Karpas-422 (cell line): Measurements from ENCODE around the gene LNX2. TPM values are rescaled to one million over a fixed set of nuclear protein-coding genes. Genes with fewer than 3 reads are reported as not detected.

Experiments used
- DNase-seq: peaks from one replicate; pipeline ENCODE4 v3.0.0-alpha.2; 2015
- H2AFZ ChIP-seq: fragments of 200-600 bp; sonication (generic); 2 replicates; pipeline ENCODE4 v1.6.1; 2014; ENCODE audit warnings: antibody characterized with exemption, low read length, mixed read lengths
- H3K27ac ChIP-seq: fragments of 200-600 bp; sonication (generic); 2 replicates; pipeline ENCODE4 v1.5.1; 2014; ENCODE audit warnings: mild to moderate bottlenecking, low read length, moderate library complexity
- H3K27me3 ChIP-seq: fragments of 200-600 bp; sonication (generic); 2 replicates; pipeline ENCODE4 v1.6.1; 2014; ENCODE audit warnings: low read length, mixed read lengths
- H3K36me3 ChIP-seq: fragments of 200-600 bp; sonication (generic); 2 replicates; pipeline ENCODE4 v1.6.1; 2014; ENCODE audit warnings: low read length, mixed read lengths; ENCODE audit not compliant: insufficient read depth
- H3K4me1 ChIP-seq: fragments of 200-600 bp; sonication (generic); 2 replicates; pipeline ENCODE4 v1.6.1; 2014; ENCODE audit warnings: mild to moderate bottlenecking, low read length, mixed read lengths
- H3K4me2 ChIP-seq: fragments of 200-600 bp; sonication (generic); 2 replicates; pipeline ENCODE4 v1.6.1; 2014; ENCODE audit warnings: low read length, low read depth, mild to moderate bottlenecking; ENCODE audit not compliant: poor library complexity, severe bottlenecking
- H3K4me3 ChIP-seq: fragments of 200-600 bp; sonication (generic); 2 replicates; pipeline ENCODE4 v1.5.1; 2014; ENCODE audit warnings: mild to moderate bottlenecking, antibody characterized with exemption, low read length, mixed read lengths
- H3K79me2 ChIP-seq: fragments of 200-600 bp; sonication (generic); 2 replicates; pipeline ENCODE4 v1.6.1; 2014; ENCODE audit warnings: mild to moderate bottlenecking, low read length, mixed read lengths
- H3K9ac ChIP-seq: fragments of 200-600 bp; sonication (generic); 2 replicates; pipeline ENCODE4 v1.6.0; 2014; ENCODE audit warnings: low read length
- H3K9me2 ChIP-seq: fragments of 200-600 bp; sonication (generic), shearing (Covaris generic); replicated peaks from 2 replicates; pipeline ENCODE4 v1.6.0; 2014; ENCODE audit warnings: mild to moderate bottlenecking, low read length, moderate library complexity; ENCODE audit not compliant: insufficient read depth
- H3K9me3 ChIP-seq: fragments of 300-700, 200-600 bp; sonication (generic); 2 replicates; pipeline ENCODE4 v1.6.1; 2014; ENCODE audit warnings: low read length, mixed read lengths
- H4K20me1 ChIP-seq: fragments of 200-600 bp; sonication (generic); 2 replicates; pipeline ENCODE4 v1.6.1; 2014; ENCODE audit warnings: mild to moderate bottlenecking, antibody characterized with exemption, low read length, low read depth; ENCODE audit not compliant: insufficient read depth
- total RNA-seq: library from RNA; depleted of rRNA; stranded (reverse); fragments of >200 nt; shearing (Covaris generic); gene quantifications from 2 replicates; pipeline ENCODE4 v1.2.3, GENCODE V29; 2014; ENCODE audit warnings: low replicate concordance

LNX2 gene
- total RNA-seq, 1 experiment from 2014 or later: 5.4 TPM

DNA sequence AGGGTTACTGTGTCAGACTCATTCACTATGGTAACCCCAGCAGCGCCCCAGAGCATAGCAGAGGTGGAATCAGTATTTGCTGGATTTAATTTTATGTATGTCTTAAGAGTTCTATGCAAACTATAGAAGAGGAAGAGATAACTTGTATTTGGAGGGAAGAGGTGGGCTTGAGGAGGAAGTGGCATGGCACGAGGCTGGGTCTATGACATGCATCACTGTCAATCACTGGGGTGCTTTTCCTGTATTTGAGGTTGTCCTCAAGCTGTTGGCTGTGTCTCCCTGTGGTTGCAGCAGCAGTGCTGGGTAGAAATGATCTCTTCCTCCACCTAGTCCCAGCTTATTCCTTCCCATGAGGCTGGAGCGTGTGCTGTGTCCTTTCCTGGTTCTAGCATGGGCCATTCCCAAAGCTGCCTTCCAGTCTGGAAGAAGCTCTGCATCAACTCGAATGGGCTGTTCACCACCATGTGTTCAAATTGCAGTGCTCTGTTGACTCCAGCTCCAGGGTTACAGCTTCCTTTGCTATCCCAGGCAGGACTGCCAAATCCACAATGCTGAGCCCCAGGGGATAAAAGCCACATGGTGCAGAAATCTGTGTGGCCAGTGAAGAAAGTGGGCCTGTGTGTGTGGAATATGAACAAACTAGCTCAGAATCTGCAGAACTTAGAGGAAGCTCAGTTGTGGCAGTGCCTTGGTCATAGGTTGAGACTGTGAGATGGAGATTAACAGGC lies 96.8 kb downstream of the LNX2 start:
- H2AFZ ChIP-seq: no peak overlapping the region
- H3K4me3 ChIP-seq: no peak overlapping the region
- DNase-seq: peak; percentile 49
- H3K9me2 ChIP-seq: no peaks in the 10 kb centered on the region
- no peaks in the 10 kb centered on the region for H3K9me3 ChIP-seq
- H3K27ac ChIP-seq: no peak overlapping the region
- H3K79me2 ChIP-seq: no peaks in the 10 kb centered on the region
- peaks cover 4% of the 10 kb centered on the region; the same call in 1 of the 2 replicates for H3K4me1 ChIP-seq
- H3K4me2 ChIP-seq: no peak overlapping the region
- no peaks in the 10 kb centered on the region for H3K36me3 ChIP-seq
- no peaks in the 10 kb centered on the region for H4K20me1 ChIP-seq
- no peak overlapping the region for H3K9ac ChIP-seq
- no peaks in the 10 kb centered on the region for H3K27me3 ChIP-seq

DNA sequence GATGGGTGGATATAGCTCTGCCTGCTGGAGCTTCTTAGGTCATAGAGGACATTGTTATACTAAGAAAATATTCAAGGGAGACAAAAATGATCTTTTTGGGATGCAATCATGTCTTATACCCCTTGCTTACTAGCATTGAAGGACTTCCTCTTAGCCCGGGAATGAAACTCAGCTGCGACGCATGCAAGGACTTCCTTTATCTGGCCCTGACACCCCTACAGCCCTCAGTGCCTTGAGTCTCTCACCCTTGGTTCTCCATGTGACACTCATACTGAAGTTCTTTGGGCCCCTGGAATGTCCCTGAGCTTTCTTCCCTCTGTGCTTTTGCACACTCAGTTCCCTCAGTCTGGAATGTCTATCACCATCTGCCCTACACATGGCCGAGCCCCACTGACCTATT lies 97.5 kb downstream of the LNX2 start:
- Histone ChIP-seq H3K27me3 (no peaks in the 10 kb centered on the region), H3K79me2 (no peaks in the 10 kb centered on the region), H3K27ac (no peak overlapping the region), H3K36me3 (no peaks in the 10 kb centered on the region), H3K9ac (no peak overlapping the region), H3K4me2 (no peak overlapping the region), H3K4me1 (peaks cover 4% of the 10 kb centered on the region; the same call in 1 of the 2 replicates), H4K20me1 (no peaks in the 10 kb centered on the region), H3K9me3 (no peaks in the 10 kb centered on the region), H3K4me3 (no peak overlapping the region), H2AFZ (no peak overlapping the region), H3K9me2 (no peaks in the 10 kb centered on the region)
- peak; percentile 57 for DNase-seq

GRCh38 chr13:27516103-27516502 lies 104.2 kb downstream of the LNX2 start:
- no peak overlapping the region for H3K4me2 ChIP-seq
- no peaks in the 10 kb centered on the region for H4K20me1 ChIP-seq
- no peak overlapping the region for H3K27ac ChIP-seq
- H3K79me2 ChIP-seq: no peaks in the 10 kb centered on the region
- no peak overlapping the region for H2AFZ ChIP-seq
- H3K27me3 ChIP-seq: no peaks in the 10 kb centered on the region
- no peaks in the 10 kb centered on the region for H3K9me3 ChIP-seq
- H3K9ac ChIP-seq: no peak overlapping the region
- no peaks in the 10 kb centered on the region for H3K36me3 ChIP-seq
- H3K4me3 ChIP-seq: no peak overlapping the region
- no peaks in the 10 kb centered on the region for H3K9me2 ChIP-seq
- no peak for DNase-seq
- H3K4me1 ChIP-seq: no peaks in the 10 kb centered on the region

- H4K20me1 ChIP-seq: no peaks in the 10 kb centered on the region
- H3K4me3 ChIP-seq: no peak overlapping the region
- H3K36me3 ChIP-seq: no peaks in the 10 kb centered on the region
- H3K27me3 ChIP-seq: no peaks in the 10 kb centered on the region
- H3K9me3 ChIP-seq: no peaks in the 10 kb centered on the region
- H3K79me2 ChIP-seq: no peaks in the 10 kb centered on the region
- H3K9ac ChIP-seq: no peak overlapping the region
- DNase-seq: no peak
- H2AFZ ChIP-seq: no peak overlapping the region
- H3K27ac ChIP-seq: no peak overlapping the region
- no peak overlapping the region for H3K4me2 ChIP-seq
- no peaks in the 10 kb centered on the region for H3K9me2 ChIP-seq
- no peaks in the 10 kb centered on the region for H3K4me1 ChIP-seq
Measured at GRCh38 chr13:27510082-27510481, 110.2 kb downstream of the LNX2 start.

GRCh38 chr13:27508802-27509201 lies 111.5 kb downstream of the LNX2 start:
- H3K9ac ChIP-seq: no peak overlapping the region
- H3K4me2 ChIP-seq: no peak overlapping the region
- no peak overlapping the region for H3K27ac ChIP-seq
- no peaks in the 10 kb centered on the region for H3K79me2 ChIP-seq
- DNase-seq: no peak
- no peaks in the 10 kb centered on the region for H3K4me1 ChIP-seq
- H3K9me2 ChIP-seq: no peaks in the 10 kb centered on the region
- no peak overlapping the region for H3K4me3 ChIP-seq
- H3K36me3 ChIP-seq: no peaks in the 10 kb centered on the region
- no peaks in the 10 kb centered on the region for H3K27me3 ChIP-seq
- H2AFZ ChIP-seq: no peak overlapping the region
- no peaks in the 10 kb centered on the region for H3K9me3 ChIP-seq
- H4K20me1 ChIP-seq: no peaks in the 10 kb centered on the region

- H3K4me1 ChIP-seq: no peaks in the 10 kb centered on the region
- no peaks in the 10 kb centered on the region for H3K79me2 ChIP-seq
- H3K9ac ChIP-seq: no peak overlapping the region
- no peak overlapping the region for H3K4me2 ChIP-seq
- no peaks in the 10 kb centered on the region for H3K9me2 ChIP-seq
- H3K4me3 ChIP-seq: no peak overlapping the region
- no peaks in the 10 kb centered on the region for H3K27me3 ChIP-seq
- no peaks in the 10 kb centered on the region for H4K20me1 ChIP-seq
- H3K27ac ChIP-seq: no peak overlapping the region
- H3K36me3 ChIP-seq: no peaks in the 10 kb centered on the region
- no peak for DNase-seq
- H3K9me3 ChIP-seq: no peaks in the 10 kb centered on the region
- H2AFZ ChIP-seq: no peak overlapping the region
Measured at GRCh38 chr13:27505792-27506191, 114.5 kb downstream of the LNX2 start.

- no peaks in the 10 kb centered on the region for H4K20me1 ChIP-seq
- H3K4me1 ChIP-seq: no peaks in the 10 kb centered on the region
- no peak overlapping the region for H3K4me2 ChIP-seq
- H3K27me3 ChIP-seq: no peaks in the 10 kb centered on the region
- no peaks in the 10 kb centered on the region for H3K79me2 ChIP-seq
- no peaks in the 10 kb centered on the region for H3K9me2 ChIP-seq
- H2AFZ ChIP-seq: no peak overlapping the region
- no peak overlapping the region for H3K27ac ChIP-seq
- no peaks in the 10 kb centered on the region for H3K9me3 ChIP-seq
- no peak overlapping the region for H3K4me3 ChIP-seq
- no peaks in the 10 kb centered on the region for H3K36me3 ChIP-seq
- DNase-seq: no peak
- H3K9ac ChIP-seq: no peak overlapping the region
Measured at GRCh38 chr13:27504868-27505194, 115.5 kb downstream of the LNX2 start.

GRCh38 chr13:27504128-27504867 lies 116.0 kb downstream of the LNX2 start:
- no peak overlapping the region for H2AFZ ChIP-seq
- no peaks in the 10 kb centered on the region for H3K9me2 ChIP-seq
- DNase-seq: no peak
- no peaks in the 10 kb centered on the region for H3K36me3 ChIP-seq
- H3K9me3 ChIP-seq: no peaks in the 10 kb centered on the region
- H3K4me3 ChIP-seq: no peak overlapping the region
- H3K27ac ChIP-seq: no peak overlapping the region
- H3K27me3 ChIP-seq: no peaks in the 10 kb centered on the region
- no peaks in the 10 kb centered on the region for H3K4me1 ChIP-seq
- H3K4me2 ChIP-seq: no peak overlapping the region
- H4K20me1 ChIP-seq: no peaks in the 10 kb centered on the region
- H3K9ac ChIP-seq: no peak overlapping the region
- H3K79me2 ChIP-seq: no peaks in the 10 kb centered on the region
